SKM-1 treated with dmso at 0.1 percent for 144 hours (cell line): ENCODE data around the gene AKAP13.

ENCODE experiments used
- DNase-seq: peaks from one replicate; lab custom pipeline; 2025; ENCODE audit not compliant: unreplicated experiment; lab: John Stamatoyannopoulos, UW

The AKAP13 gene

GRCh38 chr15:85497172-85497569 lies 116.8 kb downstream of the AKAP13 start:
- no peak for DNase-seq

DNA sequence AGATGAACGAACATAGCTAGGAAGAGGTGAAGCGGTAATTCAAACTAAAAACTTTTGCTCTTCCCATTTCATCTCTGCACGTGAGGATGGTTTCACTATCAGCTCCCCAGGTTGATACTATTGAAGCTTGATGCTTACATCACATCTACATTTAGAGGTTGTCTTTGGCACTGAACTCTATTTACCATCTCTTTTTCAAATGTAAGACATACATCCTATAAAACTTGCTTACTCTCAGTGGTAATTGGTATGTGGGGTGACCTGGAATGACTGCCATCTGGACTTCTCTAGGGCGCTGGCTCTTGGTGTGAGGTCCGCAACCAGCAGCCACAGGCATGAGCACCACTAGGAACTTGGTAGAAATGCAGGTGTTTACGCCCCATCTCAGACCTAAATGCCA lies 118.1 kb downstream of the AKAP13 start:
- DNase-seq = no peak

DNA sequence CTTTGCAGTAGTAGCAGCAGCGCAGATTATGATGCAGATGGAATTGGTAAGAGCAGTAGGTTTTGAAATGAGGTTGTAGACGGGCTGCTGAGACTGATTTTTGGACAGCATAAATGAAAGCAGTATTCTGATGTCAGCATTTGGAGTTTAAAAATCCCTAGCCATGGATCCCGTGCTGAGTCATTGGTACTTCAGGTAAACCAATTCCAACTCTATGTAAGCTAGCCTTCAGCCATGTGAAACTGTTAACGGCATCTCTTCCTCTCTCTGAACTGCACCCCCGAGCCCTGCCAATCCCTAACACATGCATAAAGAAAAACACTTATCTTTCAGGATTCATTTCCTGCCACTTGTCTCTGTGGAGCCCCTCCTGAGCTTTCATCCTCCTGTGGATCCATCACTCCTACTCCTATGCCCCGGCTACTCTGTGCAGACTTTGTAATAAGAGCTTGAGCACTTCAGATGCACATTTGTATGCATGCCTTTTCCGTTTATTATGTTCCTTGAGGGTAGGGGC lies 119.0 kb downstream of the AKAP13 start:
- no peak for DNase-seq

- DNase-seq = no peak
Measured at GRCh38 chr15:85500060-85500708, 119.8 kb downstream of the AKAP13 start.

- no peak for DNase-seq
Measured at GRCh38 chr15:85500729-85501128, 120.3 kb downstream of the AKAP13 start.

GRCh38 chr15:85501574-85501973 lies 121.2 kb downstream of the AKAP13 start:
- DNase-seq = no peak

- DNase-seq = no peak
Measured at GRCh38 chr15:85503151-85503799, 122.9 kb downstream of the AKAP13 start.

DNA sequence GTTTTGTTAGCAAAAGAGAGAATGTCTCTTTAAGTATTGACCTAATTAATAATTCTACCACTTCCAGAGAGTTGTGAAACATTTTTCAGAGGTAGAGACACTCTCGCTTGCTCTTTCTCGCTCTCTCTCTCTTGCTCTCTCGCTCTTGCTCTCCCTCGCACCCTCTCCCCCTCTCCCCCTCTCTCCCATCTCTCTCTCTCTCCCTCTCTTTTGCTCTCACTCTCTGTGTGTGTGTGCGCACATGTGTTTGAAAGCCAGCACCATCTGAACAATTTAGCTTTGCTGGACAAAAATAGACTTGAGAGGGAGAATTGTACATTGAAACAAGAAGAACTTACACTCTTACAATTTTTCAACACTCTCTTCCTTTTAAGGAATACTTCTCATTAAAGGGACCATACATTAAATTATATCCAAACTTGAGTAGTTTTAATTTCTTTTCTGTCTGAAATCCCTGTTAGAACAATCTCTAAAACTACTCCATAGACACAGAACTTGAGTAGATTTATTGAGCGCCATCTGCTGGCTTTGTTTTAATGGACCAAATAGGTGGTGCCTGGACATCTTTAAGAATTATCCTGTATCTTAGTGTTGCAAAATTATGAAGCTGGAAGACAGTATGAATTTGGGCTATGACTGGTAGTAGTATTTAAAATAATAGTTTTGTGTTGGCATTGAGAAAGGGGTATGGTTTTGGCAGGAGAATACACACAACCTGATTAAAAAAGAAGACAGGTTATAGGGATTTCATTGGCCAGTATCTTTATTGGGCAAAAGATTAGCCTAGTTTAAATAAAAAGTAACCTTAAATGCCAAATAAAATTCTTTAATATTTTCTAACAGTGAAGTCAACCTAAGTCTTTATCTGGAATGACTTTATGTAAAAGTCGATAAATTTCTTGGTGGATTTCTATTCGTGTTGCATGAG lies 124.6 kb downstream of the AKAP13 start:
- peak; percentile 41 for DNase-seq

DNA sequence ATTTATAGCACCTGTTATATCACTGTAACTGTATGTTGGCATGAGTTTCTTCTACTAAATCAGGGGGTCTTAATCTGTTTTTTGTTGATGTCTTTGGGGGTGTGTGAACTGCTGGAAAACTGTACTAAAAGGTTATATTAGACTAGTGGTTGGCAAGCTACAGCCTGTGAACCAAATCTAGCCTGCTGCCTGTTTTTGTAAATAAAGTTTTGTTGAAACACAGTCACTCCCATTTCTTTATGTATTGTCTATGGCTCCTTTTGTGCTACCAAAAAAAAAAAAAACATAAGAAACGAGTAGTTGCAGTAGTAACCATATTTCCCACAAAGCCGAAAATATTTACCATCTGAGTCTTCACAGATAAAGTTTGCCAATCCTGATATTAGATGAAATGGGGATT lies 126.7 kb downstream of the AKAP13 start:
- no peak for DNase-seq

DNA sequence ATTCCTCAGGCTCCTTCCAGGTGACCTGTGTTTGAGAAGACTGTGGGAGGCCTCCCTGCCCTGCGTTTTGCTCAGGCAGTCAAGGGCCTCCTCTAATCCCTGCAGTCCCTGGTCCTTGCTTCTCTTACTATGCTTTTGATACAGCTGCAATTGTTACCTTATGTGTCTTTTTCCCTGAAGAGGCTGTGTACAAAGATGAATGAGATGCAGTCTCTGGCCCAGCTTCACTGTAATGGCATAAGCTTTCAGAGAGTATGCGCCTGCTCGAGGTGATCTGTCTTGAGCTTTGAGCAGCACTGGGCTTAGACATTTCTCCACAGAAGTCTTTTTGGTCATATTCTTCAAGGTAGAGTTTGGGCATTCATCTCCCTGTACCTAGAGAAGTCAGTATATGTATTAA lies 129.6 kb downstream of the AKAP13 start:
- no peak for DNase-seq

- DNase-seq = no peak
Measured at GRCh38 chr15:85514413-85514812, 134.0 kb downstream of the AKAP13 start.

DNA sequence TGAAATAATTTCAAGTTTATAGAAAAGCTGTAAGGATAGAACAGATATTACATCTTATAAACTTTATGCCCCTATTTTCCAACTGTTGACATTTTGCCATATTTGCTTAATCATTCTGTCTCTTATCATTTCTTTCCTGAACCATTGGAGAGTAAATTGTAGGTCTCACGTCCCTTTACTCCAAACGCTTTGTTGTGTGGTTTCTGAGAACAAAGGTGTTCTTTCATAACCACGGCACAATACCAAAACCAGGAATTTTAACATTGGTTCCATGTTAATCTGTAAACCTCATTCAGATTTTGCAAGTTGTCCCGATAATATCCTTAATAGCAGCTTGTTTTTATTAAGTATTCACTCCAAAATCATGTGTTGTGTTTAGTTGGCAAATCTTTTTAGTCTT lies 134.8 kb downstream of the AKAP13 start:
- DNase-seq = no peak

DNA sequence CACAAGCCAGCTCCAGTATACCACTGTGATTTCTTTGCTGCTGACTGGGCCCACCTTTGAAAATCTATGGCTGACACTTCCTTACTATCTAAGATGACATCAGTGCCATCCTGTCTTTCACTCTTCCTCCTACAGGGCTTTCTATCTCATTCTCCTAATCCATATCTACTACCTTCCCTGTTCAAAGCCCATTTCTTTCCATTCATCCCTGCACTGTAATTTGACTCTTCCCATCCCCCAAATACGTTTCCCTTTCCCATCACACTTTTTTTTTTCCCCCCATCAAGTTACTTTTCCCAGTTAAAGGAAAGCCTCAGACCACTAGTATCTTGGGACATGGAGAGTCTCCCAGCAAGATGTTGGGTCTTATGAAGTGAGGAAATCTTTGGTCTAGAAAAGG lies 136.7 kb downstream of the AKAP13 start:
- no peak for DNase-seq

DNA sequence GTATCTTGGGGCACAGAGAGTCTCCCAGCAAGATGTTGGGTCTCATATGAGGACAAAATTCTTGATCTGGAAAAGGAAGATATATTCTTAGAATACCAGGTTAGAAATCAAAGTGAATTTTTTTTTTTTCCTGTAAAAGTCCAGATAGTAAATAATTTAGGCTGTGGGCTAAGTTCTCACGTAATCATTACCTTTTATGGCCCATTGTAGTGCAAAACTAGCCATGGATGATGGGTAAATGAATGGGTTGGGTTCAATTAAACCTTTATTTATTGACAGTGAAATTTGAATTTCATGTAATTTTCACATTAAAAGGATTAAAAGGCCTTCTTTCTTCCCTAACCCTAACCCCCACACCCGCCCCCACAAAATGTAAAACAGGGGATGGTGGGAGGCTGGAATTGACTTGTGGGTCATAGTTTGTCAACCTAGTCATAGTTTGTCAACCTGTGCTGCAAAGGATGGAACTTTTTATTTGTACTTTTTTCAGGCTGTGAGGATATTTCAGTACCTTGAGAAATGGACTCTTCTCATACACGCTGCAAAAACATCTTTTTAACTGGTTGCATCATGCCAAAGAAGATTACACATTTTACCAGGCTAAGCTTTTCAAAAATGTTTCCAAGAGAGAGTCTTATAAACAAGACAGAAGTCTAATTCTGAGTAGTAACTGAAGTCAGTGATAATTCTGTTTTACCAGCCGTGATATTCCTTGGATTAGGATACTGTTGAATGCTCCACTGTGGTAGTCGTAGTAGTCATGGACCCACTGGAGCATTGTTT lies 138.8 kb downstream of the AKAP13 start:
- no peak for DNase-seq

- DNase-seq = no peak
Measured at GRCh38 chr15:85520650-85521049, 140.2 kb downstream of the AKAP13 start.

- no peak for DNase-seq
Measured at GRCh38 chr15:85523530-85523929, 143.1 kb downstream of the AKAP13 start.

- no peak for DNase-seq
Measured at GRCh38 chr15:85525755-85526154, 145.4 kb downstream of the AKAP13 start.

GRCh38 chr15:85527895-85528294 lies 147.5 kb downstream of the AKAP13 start:
- no peak for DNase-seq

- DNase-seq = no peak
Measured at GRCh38 chr15:85530079-85530478, 149.7 kb downstream of the AKAP13 start.

- no peak for DNase-seq
Measured at GRCh38 chr15:85531083-85531482, 150.7 kb downstream of the AKAP13 start.

DNA sequence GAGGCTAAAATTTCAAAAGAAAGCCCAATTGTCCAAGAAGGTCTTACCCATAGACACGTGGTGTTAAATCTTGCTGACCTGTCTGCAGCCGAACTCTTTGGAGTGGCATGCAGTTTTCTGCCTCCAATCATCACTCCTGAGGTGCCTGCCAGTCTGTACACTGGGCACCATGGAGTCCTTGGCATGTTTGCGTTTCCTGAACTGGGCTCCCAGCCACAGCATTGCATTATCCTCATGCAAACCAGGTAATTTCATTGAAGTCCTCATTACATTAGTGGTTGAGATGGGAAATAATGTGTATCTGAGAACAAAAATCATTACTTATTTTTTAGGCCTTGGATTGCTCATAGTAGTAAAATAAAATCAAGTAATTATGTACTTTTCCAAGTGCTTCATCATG lies 152.3 kb downstream of the AKAP13 start:
- no peak for DNase-seq
